ENCODE data around the gene NBPF19.
"Not testable (repeated sequence)": the region's sequence is repeated elsewhere in the genome, so short reads cannot be mapped to it uniquely, and the experiment has no call there.

- TF ChIP-seq, protein P1, sequence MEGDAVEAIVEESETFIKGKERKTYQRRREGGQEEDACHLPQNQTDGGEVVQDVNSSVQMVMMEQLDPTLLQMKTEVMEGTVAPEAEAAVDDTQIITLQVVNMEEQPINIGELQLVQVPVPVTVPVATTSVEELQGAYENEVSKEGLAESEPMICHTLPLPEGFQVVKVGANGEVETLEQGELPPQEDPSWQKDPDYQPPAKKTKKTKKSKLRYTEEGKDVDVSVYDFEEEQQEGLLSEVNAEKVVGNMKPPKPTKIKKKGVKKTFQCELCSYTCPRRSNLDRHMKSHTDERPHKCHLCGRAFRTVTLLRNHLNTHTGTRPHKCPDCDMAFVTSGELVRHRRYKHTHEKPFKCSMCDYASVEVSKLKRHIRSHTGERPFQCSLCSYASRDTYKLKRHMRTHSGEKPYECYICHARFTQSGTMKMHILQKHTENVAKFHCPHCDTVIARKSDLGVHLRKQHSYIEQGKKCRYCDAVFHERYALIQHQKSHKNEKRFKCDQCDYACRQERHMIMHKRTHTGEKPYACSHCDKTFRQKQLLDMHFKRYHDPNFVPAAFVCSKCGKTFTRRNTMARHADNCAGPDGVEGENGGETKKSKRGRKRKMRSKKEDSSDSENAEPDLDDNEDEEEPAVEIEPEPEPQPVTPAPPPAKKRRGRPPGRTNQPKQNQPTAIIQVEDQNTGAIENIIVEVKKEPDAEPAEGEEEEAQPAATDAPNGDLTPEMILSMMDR (conservative IDR thresholded peaks at IDR 0.05) = not testable (repeated sequence)
- TF ChIP-seq EZH2 (IDR thresholded peaks at IDR 0.05; ENCODE audit: low read depth) = not testable (repeated sequence)
These were observed 97.9 kb downstream of the NBPF19 start for GRCh38 chr1:149572763-149573162.
